ENCODE data around the gene OR51E2.
"Not testable (repeated sequence)": the region's sequence is repeated elsewhere in the genome, so short reads cannot be mapped to it uniquely, and the experiment has no call there.

Gene OR51E2

GRCh38 chr11:4697585-4697984 is at the start of gene OR51E2:
Gene OR51E2, minus strand, starts transcription at chr11:4697853. Its CDS starts 15,142 bp downstream, at chr11:4682711.
- DNase-seq = no peak

GRCh38 chr11:4740735-4741134 is 43.1 kb upstream of the OR51E2 start:
- DNase-seq = no peak

DNA sequence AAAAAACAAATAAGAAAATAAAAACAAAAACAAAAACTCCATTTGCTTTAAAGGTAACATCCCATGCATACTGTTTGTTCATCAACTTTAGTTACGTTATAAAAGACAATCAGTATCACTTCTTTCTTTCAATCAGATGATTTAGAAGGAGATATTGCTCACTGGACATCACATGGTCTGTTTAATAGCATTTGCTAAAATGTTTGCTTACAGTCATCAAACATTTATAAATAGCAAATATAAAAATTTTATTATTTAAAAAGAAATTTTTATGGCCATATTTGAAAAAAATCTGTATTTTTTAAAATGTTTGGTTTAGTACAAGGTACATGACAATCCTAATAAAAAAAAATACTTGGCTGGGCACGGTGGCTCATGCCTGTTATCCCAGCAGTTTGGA is 29.5 kb upstream of the OR51E2 start:
- DNase-seq = no peak

DNA sequence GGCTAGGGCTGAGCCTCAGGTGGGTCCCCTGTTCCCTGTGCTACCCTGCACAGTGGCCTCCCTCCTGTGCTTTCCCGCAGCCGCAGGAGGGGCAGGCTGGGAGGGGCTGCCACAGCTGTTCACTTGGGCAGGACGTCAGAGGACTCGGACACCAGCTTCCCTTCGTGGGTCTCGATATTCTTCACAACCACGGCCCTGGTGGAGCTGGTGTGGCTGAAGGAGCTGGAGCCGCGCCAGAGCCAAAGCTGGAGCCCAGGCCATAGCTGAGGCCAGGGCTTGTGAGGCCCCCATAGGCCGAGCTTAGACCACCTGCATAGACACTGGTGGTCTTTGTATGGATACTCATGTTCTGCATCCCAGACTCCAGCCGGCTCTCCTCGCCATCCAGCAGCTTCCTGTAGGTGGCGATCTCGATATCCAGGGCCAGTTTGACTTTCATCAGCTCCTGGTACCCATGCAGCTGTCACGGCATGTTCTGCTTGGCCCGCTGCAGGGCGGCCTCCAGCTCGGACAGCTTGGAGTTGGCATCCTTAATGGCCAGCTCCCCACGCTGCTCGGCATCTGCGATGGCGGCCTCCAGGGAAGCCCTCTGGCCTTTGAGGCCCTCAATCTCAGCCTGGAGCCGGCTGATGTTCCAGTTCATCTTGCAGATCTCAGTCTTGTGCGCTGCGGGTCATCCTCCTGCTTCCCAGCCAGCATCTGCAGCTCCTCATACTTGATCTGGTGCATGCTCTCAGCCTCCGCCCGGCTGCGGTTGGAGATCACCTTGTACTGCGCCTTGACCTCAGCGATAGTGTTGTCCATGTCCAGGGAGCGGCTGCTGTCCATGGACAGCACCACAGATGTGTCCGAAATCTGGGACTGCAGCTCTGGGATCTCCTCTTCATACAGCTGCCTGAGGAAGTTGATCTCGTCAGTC is 25.2 kb upstream of the OR51E2 start:
- not testable (repeated sequence) for DNase-seq

GRCh38 chr11:4714300-4714699 is 16.6 kb upstream of the OR51E2 start:
- no peak for DNase-seq

DNA sequence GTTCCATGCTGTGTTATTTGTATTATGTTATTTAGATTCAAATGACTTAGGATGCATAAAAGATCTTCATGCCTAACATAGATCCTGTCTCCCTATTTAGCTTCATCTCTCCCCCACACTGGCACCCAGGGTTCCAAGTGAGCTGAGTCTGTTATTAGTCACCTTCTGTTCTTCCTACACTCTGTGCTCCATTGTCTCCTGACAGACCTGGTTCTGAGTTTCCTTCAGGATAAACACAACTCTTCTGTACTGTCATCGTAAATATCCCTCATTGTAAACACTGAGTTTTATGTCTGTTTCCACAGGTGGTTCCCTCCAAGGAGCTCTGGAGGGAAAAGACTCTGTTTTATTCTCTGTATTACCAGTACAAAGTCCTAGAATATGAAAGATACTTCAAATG is 15.6 kb upstream of the OR51E2 start:
- DNase-seq = no peak

DNA sequence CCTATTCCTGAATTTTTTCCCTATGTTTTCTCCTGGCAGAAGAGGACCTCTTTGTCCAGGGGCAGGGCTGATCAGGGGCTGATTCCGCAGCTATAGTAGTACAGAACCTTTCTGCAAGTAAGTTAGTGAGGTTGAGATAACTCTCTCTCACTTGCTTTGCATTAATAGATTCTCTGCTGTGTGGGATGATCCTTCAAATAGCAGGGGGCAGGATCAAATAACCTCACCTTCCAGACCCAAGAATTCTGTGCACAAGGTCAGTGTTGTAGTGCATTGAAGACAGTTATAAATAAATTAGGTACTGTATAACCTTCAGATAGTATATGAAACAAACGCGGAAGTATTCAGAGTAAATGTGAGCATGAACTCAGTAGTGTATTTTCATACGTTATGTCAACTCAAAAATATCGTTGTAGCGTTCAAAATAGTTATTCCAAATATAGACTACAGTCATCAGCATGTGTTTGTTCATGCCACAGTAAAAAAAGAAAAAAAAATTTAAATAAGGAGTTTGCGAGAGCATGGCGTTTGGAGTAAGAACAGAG is 7.2 kb upstream of the OR51E2 start:
- no peak for DNase-seq

DNA sequence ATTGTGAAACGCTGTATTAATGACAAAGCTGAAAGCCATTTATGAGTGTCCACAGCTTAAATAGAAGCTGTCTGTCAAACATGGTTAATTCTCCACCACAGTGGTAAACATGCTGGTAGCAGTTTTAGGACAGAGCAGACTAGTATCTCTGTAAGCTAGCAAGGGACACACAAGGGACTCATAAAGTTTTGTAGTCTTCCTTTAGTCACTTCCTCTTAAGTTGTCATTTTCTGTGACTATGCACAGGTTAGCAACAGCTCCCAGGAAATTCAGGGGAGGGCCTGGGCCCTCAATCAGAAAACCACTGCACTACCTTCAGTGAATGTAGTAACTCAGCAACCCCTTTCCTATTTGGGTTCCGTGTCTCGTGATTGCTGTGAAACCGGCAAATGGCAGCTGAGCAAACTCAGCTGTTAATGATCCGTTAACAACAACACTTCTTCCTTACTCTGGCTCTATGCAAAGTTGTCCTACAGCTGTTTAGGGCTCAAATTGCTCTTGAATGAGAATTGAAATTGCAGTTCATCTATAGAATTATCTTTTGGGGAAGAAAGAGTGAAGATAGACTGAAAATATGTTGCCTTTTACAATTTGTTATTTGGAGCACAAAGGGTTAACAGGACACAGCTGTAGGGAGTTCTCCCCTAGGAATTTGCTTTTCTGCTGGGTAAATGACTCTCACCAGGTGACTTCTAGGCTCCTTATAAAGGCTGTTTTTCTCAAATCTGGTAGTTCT is 6.6 kb upstream of the OR51E2 start, which contains the start of gene MMP26:
TSS of gene MMP26 (plus strand) at position 731 of the 736 bp plus-strand sequence.
- DNase-seq = no peak

GRCh38 chr11:4700436-4700820 is 2.8 kb upstream of the OR51E2 start:
- DNase-seq = no peak

- DNase-seq = no peak
Observed at GRCh38 chr11:4699697-4700435, 2.2 kb upstream of the OR51E2 start.

DNA sequence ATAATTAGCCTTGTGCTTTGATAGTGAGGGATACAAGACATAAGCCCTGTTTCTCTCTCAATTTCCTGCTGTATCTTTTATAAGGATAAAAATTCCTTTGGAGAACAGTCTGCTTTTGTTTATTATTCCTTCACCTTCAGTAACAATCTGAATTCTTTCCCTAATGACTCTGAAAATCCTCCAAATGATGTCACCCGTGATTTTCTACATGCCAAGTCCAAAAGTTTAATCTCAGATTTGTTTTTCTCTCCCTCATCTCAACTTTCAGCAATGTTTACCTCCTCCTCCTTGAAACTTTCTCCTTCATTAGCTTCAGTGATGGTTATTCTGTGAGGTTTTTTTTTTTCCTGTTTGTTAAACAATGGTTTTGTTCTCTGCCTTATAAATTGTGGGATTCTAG is 2.2 kb downstream of the OR51E2 start:
- DNase-seq = no peak

GRCh38 chr11:4684631-4685285 is 12.9 kb downstream of the OR51E2 start:
- DNase-seq = no peak

DNA sequence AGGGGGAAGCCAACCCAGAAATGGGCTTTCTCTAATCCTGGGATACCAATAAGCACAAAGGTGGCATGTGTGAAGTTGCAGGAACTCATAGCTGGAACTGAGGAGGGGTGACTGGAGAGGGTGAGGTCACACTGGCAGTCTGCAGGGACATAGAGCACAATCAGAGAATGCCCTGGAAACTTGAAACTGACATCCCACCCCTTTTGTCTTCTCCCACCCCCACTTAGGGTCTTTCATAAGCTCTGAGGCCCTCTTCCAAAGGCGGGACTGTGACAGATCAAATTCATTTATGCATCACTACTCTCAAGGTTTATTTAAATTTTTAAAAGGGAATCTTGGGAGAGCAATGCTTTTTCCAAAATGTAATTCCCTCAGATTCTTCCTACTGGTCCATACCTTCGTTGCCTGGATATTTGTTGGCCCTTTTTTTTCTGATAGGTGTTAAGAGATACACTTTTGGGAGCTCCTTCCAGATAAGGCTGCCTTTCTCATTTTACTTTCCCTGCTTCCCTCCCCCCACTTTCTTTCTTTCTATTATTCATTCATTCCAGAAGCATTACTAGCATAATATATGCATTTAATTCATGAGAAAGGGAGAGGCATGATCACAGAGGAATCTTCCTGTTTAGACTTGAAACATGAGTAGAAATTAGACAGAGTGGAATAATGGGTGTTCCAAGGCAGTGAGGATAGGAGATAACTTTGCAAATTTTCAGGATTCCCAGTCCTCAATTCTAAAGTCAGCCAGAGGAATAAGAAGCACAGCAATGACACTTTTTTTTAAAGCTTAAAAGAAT is 14.8 kb downstream of the OR51E2 start:
- no peak for DNase-seq

- DNase-seq = no peak
Observed at GRCh38 chr11:4680341-4680740, 17.3 kb downstream of the OR51E2 start.

DNA sequence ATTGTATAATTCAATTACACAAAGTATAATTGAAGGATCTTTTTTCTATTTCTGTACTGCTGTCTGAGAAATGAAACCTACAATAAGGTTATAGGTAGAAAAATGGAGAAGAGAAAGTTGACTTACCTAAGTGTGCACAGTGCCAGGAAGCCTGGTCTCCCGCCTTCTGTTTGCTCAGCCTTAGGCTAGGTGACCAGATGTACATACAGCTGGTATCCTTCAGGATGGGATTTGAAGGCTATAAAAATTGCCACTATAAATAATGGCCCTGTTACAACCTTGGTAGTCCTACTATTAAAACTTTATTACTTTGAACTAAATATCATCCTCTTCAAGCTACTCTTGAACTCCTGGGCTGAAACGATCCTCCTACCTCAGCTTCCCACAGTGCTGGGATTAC is 19.7 kb downstream of the OR51E2 start:
- DNase-seq = no peak

- DNase-seq = no peak
Observed at GRCh38 chr11:4673781-4674180, 23.9 kb downstream of the OR51E2 start.

DNA sequence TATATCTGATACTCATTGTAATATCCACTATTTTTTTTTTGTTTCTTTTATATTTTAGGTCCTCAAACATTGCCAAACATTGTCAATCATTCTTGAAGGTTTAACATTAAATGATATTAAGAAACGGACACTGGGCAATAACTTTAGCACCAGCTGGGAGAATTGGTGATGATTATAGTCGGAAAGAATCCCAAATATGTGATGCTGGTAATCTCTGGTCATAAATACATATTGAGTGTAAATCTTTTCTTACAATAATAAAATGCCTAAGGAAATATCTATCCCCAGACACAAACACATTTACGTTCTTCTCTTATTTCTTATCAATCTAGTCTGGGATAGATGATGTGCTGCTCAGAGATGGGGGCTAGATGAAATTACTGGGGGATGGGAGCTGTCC is 25.2 kb downstream of the OR51E2 start:
- no peak for DNase-seq

DNA sequence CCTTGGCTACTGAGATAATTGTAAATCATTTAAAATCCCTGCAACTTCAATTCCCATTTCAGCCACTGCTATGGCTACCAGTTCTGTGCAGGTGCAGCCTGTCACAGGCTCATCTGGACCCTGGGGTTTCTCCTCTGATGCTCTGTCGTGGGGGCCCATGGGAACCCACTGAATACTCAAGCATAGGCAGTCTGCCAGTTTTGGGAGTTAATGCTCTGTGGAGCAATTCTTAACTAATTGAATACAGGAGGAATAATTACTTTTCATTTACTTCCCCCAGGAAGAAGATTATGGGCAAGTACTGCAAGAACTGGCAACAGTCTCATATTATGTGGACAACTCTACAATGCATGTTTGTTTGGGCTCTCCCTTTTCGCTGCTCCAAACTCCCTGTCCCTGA is 25.9 kb downstream of the OR51E2 start:
- no peak for DNase-seq

GRCh38 chr11:4665424-4665823 is 32.2 kb downstream of the OR51E2 start:
- DNase-seq = no peak

DNA sequence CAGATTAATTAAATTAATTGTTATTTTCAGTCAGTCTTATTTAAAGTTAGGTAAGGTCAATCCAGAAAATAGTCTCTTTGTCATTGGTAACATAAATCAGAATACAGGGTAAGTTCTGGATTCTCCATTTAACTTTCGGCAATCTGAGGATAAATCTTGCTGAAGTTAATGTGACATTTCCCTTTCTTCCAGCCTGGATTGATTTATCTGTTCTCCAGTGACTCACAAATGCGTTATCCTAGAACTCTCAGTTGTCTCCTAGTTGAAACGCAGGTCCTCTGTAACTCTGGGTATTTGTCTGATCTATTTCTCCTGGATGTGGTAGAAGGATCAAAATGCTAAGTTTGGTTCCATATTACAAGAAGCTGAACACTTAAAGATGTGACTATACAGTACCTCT is 32.9 kb downstream of the OR51E2 start:
- DNase-seq = no peak

GRCh38 chr11:4664183-4664582 is 33.5 kb downstream of the OR51E2 start:
- no peak for DNase-seq

DNA sequence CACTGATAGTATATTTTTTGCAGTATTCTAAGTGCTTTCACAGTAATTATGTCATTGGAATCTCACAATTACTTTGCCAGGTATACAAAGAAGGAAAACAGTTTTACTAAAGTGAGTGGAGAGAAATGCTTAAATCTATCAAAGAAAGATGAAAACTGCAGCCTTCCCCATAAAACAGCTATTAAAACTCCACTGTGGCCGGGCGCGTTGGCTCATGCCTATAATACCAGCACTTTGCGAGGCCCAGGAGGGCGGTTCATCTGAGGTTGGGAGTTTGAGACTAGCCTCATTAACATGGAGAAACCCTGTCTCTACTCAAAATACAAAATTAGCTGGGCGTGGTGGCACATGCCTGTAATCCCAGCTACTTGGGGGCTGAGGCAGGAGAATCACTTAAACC is 34.8 kb downstream of the OR51E2 start:
- no peak for DNase-seq

Measured in stimulated activated CD4-positive, alpha-beta T cell treated with anti-CD3 and anti-CD28 coated beads, Interleukin-15, amount 100 ng/mL, for 24 hours (primary cell).